Endothelial cell of umbilical vein (primary cell): Measurements from ENCODE around the gene NBR1.

Experiments used
- CTCF ChIP-seq, 2 donors: IDR thresholded peaks; 1 replicate in 1 of 2; 2 replicates in 1 of 2; pipeline ENCODE4 v1.5.1; 2011; ENCODE audit warnings: low read length in 2 of 2, mild to moderate bottlenecking in 2 of 2, moderate library complexity in 2 of 2, control low read depth in 1 of 2, inconsistent platforms in 1 of 2, low read depth in 1 of 2; ENCODE audit not compliant: insufficient read depth in 1 of 2; ENCODE audit errors: extremely low read depth in 1 of 2
- EZH2 ChIP-seq: IDR thresholded peaks from 2 replicates; pipeline ENCODE4 v1.6.1; 2012; ENCODE audit warnings: borderline replicate concordance, low read depth, mild to moderate bottlenecking, moderate library complexity, low read length, inconsistent platforms; ENCODE audit not compliant: severe bottlenecking
- MAX ChIP-seq: IDR thresholded peaks from 2 replicates; pipeline ENCODE4 v1.6.1; 2011; ENCODE audit not compliant: insufficient read depth, insufficient read length
- POLR2A ChIP-seq: IDR thresholded peaks from 2 replicates; pipeline ENCODE4 v1.6.1; 2012; ENCODE audit warnings: low read depth, mild to moderate bottlenecking, control low read depth, low read length

- TF ChIP-seq POLR2A: no peak
- TF ChIP-seq CTCF (IDR thresholded peaks at IDR 0.05; ENCODE audit: extremely low read depth in 1 of 2, insufficient read depth in 1 of 2, low read depth in 1 of 2, low read length in 2 of 2): no peak
- no peak for TF ChIP-seq MAX
- TF ChIP-seq EZH2: no peak
Observed at GRCh38 chr17:43155666-43156065, 15.3 kb upstream of the NBR1 start.
